ENCODE measurements around the gene RAB6A. TPM values are rescaled to one million over a fixed set of nuclear protein-coding genes. Genes with fewer than 3 reads are reported as not detected.

The RAB6A gene
- total RNA-seq: 148 and 150 TPM in 2 replicates

DNA sequence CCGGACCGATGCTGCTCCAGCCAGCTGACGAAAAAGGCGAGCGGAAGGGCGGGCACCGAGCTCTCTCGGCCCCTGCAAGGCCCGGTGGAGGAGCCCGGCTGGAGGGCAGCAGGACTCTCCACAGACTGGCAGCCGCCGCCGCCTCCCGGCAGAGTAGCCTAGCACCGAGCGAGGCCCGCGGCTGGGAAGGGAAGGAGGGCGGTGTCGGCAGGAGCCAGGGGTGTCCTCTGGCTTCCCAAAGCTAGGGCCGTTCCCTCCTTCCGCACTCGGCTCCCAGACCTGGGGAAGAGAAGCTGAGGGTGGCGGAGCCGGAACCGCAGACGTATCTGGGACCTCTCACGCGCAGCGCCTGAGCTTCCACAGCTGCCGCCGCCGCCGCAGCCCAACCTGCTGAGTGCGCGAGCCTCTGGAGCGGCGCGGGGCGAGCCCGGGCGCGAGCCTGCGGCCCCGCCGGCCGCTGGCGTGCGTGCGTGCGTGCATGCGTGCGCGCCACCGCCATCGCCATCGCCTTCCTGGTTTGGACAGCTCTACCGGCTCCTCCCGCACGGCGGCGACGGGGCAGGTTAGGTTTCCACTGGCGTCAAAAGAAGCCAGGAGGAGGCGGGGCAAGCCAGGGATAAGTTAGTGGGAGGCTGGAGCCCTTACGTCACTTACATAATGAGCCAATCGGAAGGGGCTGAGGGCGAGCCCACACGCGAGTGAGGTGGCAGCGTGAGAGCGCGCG, at the start of gene RAB6A:
RAB6A (minus strand) TSS at position 396 of the 724 bp plus-strand sequence. CDS start 439 bp downstream, outside the sequence.

DNA sequence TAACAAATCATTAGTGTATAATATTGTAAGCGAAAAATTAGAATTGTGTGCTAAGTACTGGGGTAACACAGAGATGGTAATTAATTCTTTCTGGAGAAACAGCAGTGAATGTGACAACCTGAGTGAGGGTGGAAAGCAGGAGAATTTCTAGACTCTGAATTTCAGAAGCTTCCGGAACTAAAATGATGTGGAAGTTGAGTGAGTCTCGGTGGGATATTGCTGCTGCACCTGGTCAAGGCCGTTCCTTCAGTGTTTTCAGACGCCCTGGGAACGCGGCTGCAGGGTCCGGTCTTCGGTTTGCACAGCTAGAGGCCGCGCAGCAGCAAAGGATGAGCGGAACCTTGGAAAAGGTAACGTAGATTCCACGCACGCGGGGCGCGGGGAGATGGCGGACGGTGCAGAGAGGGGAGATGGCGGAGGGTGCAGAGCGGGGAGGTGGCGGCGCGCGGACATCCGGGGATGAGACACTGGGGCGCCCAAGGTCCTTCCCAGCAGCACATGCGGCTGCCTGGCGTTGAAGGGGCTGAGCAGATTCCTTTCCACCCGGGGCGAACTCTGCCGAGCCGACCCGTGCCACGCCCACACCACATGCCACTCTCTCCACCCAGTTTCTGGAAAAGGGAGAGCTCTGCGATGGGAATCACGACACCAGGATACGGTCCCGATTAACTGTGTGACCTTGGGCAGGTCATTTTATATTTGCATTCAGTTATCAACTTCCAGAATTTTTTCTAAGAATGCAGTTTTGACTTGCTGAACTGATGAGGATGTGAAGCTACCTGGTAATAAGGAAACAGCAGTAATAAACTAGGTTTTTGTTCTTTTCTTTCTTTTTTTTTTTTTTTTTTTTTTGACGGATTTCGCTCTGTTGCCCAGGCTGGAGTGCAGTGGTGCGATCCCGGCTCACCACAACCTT, 27.0 kb upstream of the RAB6A start, which contains the start of gene MRPL48:
MRPL48 (plus strand) TSS at position 232 of the 916 bp plus-strand sequence; CDS start at position 330, 98 bp downstream.

GRCh38 chr11:73645972-73646631, 114.8 kb downstream of the RAB6A start, which contains the start of gene PLEKHB1:
TSS of gene PLEKHB1 (plus strand) at chr11:73646581. CDS start at chr11:73646609, 28 bp downstream.

Other genes starting within 250 kb of the RAB6A start
- gene FAM168A, start 163.0 kb downstream of the RAB6A start, total RNA-seq: 27.9 and 34.1 TPM in 2 replicates
- gene PLEKHB1, start 114.5 kb downstream of the RAB6A start, total RNA-seq: 1.0 and 3.3 TPM in 2 replicates
- 19.8 and 29.4 TPM in 2 replicates for gene MRPL48, start 26.8 kb upstream of the RAB6A start, total RNA-seq
- 42.8 and 49.2 TPM in 2 replicates for gene COA4, start 115.8 kb upstream of the RAB6A start, total RNA-seq
- gene PAAF1, start 115.9 kb upstream of the RAB6A start, total RNA-seq: 8.1 and 17.5 TPM in 2 replicates
- gene DNAJB13, start 190.0 kb upstream of the RAB6A start, total RNA-seq: not detected in 2 replicates
- 4.1 and 8.9 TPM in 2 replicates for gene UCP2, start 221.8 kb upstream of the RAB6A start, total RNA-seq
- 0.33 and 1.5 TPM in 2 replicates for gene UCP3, start 248.0 kb upstream of the RAB6A start, total RNA-seq

Measured in smooth muscle cell of trachea (primary cell).